GM19035 (cell line): ENCODE measurements around the gene VAPA.
A peak's percentile ranks its signal among the peaks of the same experiment; 100 is the strongest.

Experiments used
- ATAC-seq: cut with Tn5 transposase; IDR thresholded peaks from one replicate; pipeline ENCODE4 v1.9.1; 2021; ENCODE audit not compliant: unreplicated experiment

Gene VAPA

DNA sequence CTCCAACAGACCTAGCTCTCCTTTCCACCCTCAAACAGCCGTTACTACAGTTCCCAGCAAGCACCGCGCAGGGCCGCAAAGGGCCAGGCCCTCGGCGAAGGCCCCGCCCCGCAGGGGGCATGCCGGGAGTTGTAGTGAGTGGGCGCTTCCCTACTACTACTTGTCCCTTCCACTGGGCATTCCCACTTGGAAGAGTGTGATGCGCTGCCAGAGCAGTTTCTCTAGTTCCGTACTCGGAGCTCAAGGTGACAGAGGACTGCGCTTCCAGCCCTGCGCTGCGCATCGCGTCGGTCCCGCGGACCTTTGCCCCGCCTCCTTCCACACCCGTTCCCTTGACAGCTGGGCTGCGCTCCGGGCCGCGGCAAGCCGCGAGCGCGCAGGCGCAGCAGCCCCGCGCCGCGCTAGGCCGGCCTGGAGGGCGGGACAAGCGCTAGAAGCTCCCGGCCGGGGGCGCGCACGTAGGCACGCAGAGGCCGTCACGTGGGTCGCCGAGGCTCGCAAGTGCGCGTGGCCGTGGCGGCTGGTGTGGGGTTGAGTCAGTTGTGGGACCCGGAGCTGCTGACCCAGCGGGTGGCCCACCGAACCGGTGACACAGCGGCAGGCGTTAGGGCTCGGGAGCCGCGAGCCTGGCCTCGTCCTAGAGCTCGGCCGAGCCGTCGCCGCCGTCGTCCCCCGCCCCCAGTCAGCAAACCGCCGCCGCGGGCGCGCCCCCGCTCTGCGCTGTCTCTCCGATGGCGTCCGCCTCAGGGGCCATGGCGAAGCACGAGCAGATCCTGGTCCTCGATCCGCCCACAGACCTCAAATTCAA lies at the start of gene VAPA:
Gene VAPA, plus strand, starts transcription at position 491 of the 808 bp plus-strand sequence. Its CDS starts 241 bp downstream, at position 732.
- ATAC-seq = peak; percentile 82

DNA sequence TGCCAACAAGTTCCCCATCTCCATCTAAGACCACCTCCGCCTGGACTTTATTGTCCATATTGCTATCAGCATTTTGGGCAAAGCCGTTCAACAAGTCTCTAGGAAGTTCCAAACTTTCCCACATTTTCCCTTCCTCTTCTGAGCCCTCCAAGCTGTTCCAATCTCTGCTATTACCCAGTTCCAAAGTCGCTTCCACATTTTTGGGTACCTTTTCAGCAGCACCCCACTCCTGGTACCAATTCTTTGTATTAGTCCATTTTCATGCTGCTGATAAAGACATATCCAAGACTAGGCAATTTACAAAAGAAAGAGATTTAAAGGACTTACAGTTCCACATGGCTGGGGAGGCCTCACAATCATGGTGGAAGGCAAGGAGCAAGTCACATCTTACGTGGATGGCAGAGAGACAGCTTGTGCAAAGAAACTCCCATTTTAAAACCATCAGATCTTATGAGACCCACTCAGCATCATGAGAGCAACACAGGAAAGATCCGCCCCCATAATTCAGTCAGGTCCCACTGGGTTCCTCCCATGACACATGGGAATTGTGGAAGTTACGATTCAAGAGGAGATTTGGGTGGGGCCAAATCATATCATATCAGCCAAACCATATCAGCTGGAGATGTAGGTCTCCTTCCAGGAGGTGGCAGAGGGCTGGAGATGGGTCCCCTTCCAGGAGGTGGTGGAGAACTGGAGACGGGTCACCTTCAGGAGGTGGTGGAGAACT lies 47.9 kb upstream of the VAPA start:
- no peak for ATAC-seq

GRCh38 chr18:9866627-9867026 lies 47.2 kb upstream of the VAPA start:
- no peak for ATAC-seq

GRCh38 chr18:9867071-9867594 lies 46.7 kb upstream of the VAPA start:
- ATAC-seq = no peak

GRCh38 chr18:9868857-9869714 lies 44.7 kb upstream of the VAPA start:
- ATAC-seq = no peak

GRCh38 chr18:9869715-9870430 lies 43.9 kb upstream of the VAPA start:
- peak; percentile 65 for ATAC-seq

GRCh38 chr18:9870431-9871008 lies 43.3 kb upstream of the VAPA start:
- ATAC-seq = no peak

DNA sequence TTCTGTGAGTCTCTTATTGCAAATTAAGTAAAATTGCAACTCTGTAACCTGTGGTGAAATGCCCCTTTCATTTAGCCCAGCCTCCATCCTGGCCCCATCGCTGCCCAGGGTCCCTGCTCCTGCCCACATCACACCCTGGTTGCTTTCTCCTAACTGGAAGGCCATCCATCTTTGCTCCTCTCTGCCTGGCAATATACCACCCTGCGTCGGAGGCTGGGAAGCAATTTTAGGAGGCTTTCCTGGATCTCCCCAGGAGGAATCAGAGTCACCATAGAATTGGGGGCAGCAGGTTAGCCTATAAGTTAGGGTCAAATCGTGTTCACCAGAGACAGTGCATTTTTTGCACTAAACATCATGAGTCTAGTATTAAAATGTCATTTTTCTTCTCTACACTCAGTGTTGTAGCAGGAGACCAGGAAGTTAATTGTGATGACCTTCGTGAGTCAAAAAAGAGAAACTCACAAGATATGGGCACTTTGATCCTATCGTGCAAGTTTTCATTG lies 42.5 kb upstream of the VAPA start:
- ATAC-seq = no peak

DNA sequence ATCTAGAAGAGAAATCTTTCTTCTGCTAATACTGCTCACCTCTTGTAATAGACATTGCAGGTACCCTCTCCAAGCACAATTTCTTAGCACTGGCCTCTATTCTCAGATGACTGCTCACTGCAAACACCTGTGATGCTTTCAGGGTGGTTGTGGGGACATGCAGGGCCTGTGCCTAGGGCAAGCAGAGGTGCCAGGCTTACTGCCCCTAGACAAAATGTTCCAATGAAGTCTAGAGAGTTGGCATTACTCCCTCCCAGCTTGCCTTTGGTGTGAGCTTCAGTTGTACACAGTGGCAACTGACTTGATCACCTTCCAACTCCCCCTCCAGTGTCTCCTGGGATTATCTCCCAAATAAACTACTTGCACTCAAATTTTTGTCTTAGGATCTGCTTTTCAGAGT lies 41.0 kb upstream of the VAPA start:
- no peak for ATAC-seq

- no peak for ATAC-seq
Measured at GRCh38 chr18:9874728-9875127, 39.1 kb upstream of the VAPA start.

GRCh38 chr18:9876212-9876866 lies 37.5 kb upstream of the VAPA start:
- no peak for ATAC-seq

DNA sequence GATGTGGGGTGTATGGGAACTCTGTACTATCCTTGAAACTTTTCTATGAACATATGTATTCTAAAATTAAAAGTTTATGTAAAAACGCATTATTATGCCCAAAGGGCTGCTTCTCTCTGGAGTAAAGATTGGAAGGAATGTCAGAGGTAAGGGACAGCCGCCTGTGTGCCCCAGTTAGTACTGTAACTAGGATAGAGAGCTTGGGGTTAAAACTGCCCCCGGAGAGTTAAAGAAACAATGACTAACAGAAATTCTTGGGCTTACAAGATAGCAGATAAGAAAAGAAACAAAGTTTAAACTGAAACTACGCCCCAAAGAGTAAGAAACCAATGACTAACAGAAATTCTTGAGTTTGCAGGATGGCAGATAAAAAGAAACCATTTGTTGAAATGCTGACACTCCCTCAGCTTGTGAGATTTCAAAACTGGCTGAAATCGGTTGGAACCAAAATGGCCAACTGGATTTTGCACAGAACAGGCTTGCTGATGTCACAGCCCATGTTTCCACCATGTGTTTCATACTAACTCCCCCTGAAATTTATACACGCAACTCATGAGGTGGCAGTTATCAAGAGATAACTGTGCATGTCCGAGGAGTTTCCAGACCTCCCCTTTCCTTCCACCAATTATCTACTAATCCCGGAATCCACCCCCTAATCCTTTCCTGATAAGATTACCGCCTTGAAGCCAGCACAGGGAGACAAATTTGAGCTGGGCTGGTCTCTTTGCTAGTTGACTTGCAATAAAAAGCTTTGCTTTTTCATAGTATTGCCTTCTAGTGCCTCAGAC lies 36.8 kb upstream of the VAPA start:
- no peak for ATAC-seq

DNA sequence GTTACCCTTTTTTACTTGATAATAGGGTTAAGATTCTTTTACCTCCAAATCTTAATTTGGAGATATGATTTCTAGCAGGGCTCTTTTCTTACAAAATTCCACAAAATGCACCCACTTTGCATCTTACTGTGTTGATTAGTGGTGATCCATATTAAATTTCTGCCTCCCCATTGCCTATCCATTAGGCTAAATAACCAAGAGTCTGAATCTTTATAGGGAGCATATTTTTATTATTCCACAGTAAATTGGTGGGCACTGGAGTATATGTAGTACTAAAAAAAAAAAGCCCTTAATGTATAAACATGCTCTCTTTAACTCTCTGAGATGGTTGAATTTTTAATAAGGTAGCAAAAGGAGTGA lies 36.2 kb upstream of the VAPA start:
- no peak for ATAC-seq

DNA sequence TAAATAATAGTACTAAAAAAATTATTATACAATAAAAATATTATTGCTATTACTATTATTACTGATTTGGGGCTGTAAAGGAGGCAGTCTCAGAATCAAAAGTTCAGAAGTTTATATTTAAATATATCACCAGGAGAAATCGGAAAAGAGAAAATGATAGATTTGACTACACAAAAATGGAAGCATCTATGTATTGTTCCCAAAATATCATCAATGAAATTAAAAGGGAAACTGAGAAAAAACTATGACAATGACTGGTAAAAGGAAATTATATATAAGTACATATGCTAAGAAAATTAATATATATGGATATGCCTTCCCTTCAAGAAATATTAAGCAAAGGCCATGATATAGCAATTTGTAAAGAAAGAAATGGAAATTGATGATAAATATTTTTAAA lies 35.7 kb upstream of the VAPA start:
- ATAC-seq = no peak

GRCh38 chr18:9878783-9879242 lies 35.0 kb upstream of the VAPA start:
- ATAC-seq = no peak

DNA sequence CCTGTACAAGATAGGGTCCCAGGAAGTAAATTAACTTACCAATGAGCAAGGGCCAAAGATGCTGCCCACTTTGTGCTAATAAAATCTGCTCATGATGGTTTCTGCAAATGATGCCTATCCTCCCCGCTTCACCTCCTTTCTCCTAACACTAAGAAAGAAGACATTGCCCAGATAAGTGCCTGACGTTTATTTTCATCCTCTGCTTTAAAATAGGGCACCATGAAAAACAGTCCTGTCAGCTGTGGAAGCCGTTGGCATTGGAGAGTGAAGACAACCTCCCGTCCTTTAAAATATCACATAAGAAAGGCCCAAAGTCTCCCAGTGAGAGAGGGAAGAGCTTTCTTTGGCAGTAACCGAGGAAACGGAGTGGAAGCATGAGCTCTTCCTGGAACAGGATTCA lies 29.7 kb upstream of the VAPA start:
- ATAC-seq = no peak

DNA sequence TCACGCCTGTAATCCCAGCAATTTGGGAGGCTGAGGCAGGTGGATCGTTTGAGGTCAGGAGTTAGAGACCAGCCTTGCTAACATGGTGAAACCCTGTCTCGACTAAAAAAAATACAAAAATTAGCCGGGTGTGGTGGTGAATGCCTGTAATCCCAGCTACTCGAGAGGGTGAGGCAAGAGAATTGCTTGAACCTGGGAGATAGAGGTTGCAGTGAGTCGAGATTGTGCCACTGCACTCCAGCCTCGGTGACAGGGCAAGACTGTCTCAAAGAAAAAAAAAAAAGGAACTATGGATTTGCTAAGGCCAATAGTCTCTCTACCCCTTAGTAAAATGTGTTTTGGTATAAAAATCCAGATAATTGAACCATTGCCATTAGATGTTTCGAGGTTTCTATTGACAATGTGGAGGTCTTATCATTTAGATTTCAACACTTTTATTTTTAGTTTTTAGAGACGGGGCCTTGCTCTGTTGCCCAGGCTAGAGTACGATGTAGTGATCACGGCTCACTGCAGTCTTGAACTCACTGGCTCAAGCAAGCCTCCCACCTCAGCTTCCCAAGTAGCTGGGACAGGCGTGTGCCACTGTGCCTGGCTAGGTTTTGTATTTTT lies 29.2 kb upstream of the VAPA start:
- no peak for ATAC-seq
